ENCODE measurements around the gene TTC28. TPM values are rescaled to one million over a fixed set of nuclear protein-coding genes. Genes with fewer than 3 reads are reported as not detected.

The TTC28 gene
- total RNA-seq, 4 donors from 2014 or later = 35.1 to 138 (median 50.8) TPM

DNA sequence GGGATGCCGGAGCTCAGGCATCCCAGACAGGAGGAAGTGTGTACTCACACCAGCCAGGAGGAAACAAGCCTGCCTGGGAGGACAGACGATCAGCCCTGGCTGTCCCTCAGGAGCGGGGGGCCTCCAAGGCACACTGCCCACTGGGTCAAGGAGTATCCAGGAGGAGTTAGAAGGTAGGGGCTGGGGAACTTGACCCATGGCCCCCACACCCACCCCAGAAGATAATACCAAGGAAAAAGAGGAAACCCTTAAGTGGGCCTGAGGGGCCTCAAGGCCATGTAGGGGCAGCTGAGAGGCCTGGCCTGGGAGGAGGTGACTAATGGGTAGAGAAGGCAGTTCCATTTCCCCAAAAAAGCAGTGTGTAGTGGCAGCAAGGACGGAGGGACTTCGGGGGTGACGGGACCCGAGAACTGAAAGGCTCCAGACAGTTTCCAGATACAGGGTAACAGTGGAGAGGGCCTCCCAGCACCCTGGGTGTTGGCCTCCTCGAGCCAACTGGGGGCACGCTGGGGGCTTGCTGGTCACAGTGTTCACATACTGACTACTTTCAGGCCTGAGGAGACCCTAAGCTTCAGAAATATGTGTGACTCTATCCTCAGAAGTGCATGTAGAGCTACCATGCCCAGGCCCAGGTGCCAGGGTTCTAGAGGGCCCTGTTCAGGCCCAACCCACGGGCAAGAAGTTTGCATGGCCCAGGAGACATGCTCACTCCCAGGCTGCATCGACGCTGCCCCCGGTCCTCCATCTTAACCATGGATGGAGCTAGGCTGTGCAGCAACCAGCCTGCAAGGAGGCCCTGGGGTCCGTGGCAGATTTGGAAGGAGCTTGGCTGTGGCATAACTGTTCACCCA lies 684.9 kb downstream of the TTC28 start:
- H3K4me3 ChIP-seq = no peak overlapping the region
- H3K27ac ChIP-seq = no peak overlapping the region
- ATAC-seq = no peak
- peaks cover 0 to 96% of the 10 kb centered on the region in 2 donors for H3K36me3 ChIP-seq
- peaks cover 0 to 21% (median 10%) of the 10 kb centered on the region in 3 donors for H3K4me1 ChIP-seq
- no peaks in the 10 kb centered on the region for H3K9me3 ChIP-seq
- no peak for TF ChIP-seq CTCF (IDR thresholded peaks at IDR 0.05)
- TF ChIP-seq POLR2A (IDR thresholded peaks at IDR 0.05) = no peak
- no peak for TF ChIP-seq POLR2AphosphoS5 (IDR thresholded peaks at IDR 0.05)
- TF ChIP-seq EP300 (IDR thresholded peaks at IDR 0.05) = no peak
- WGBS, 2 donors (ENCODE audit: low coverage in 1 of 2) = 60 to 88% methylated on average over 1 to 7 of the region's 14 CpGs
- H3K27me3 ChIP-seq = no peaks in the 10 kb centered on the region

GRCh38 chr22:27993774-27994350 lies 685.8 kb downstream of the TTC28 start:
- 92 to 100% methylated on average over 2 to 3 of the region's 9 CpGs for WGBS, 2 donors (ENCODE audit: low coverage in 1 of 2)
- H3K9me3 ChIP-seq = no peaks in the 10 kb centered on the region
- H3K27me3 ChIP-seq = no peaks in the 10 kb centered on the region
- peaks cover 0 to 93% of the 10 kb centered on the region in 2 donors for H3K36me3 ChIP-seq
- no peak for ATAC-seq
- no peak overlapping the region for H3K4me3 ChIP-seq
- no peak for TF ChIP-seq POLR2AphosphoS5 (IDR thresholded peaks at IDR 0.05)
- H3K4me1 ChIP-seq = peaks cover 0 to 21% (median 10%) of the 10 kb centered on the region in 3 donors
- no peak overlapping the region for H3K27ac ChIP-seq

GRCh38 chr22:27993201-27993635 lies 686.4 kb downstream of the TTC28 start:
- H3K4me3 ChIP-seq = no peak overlapping the region
- no peaks in the 10 kb centered on the region for H3K27me3 ChIP-seq
- no peak for TF ChIP-seq POLR2AphosphoS5 (IDR thresholded peaks at IDR 0.05)
- no peak for TF ChIP-seq CTCF (IDR thresholded peaks at IDR 0.05)
- no peak for TF ChIP-seq POLR2A (IDR thresholded peaks at IDR 0.05)
- TF ChIP-seq EP300 (IDR thresholded peaks at IDR 0.05) = no peak
- no peak overlapping the region for H3K27ac ChIP-seq
- whole genome bisulfite sequencing, 2 donors (ENCODE audit: low coverage in 1 of 2) = no CpG with 5 or more reads among the region's 12 CpGs
- ATAC-seq = no peak
- peaks cover 0 to 88% of the 10 kb centered on the region in 2 donors for H3K36me3 ChIP-seq
- H3K4me1 ChIP-seq = peaks cover 0 to 21% (median 10%) of the 10 kb centered on the region in 3 donors
- no peaks in the 10 kb centered on the region for H3K9me3 ChIP-seq

- H3K36me3 ChIP-seq = peaks cover 0 to 88% of the 10 kb centered on the region in 2 donors
- 90 to 100% methylated on average over 1 to 8 of the region's 23 CpGs for WGBS, 2 donors (ENCODE audit: low coverage in 1 of 2)
- H3K27ac ChIP-seq = no peak overlapping the region
Measured at GRCh38 chr22:27992294-27993165, 687.1 kb downstream of the TTC28 start.

More at GRCh38 chr22:27992294-27993165, 687.1 kb downstream of the TTC28 start:
- no peaks in the 10 kb centered on the region for H3K9me3 ChIP-seq
- no peak overlapping the region for H3K4me3 ChIP-seq
- H3K4me1 ChIP-seq = peaks cover 0 to 21% (median 10%) of the 10 kb centered on the region in 3 donors
- H3K27me3 ChIP-seq = no peaks in the 10 kb centered on the region
- TF ChIP-seq CTCF (IDR thresholded peaks at IDR 0.05) (no peak), POLR2AphosphoS5 (IDR thresholded peaks at IDR 0.05) (no peak), POLR2A (IDR thresholded peaks at IDR 0.05) (no peak), EP300 (IDR thresholded peaks at IDR 0.05) (no peak)
- no peak for ATAC-seq

Measured in gastroesophageal sphincter (tissue), 4 donors.